Esophagus squamous epithelium (tissue), 4 donors: ENCODE results near the gene ATF2.

ENCODE experiments used
- CTCF ChIP-seq, 6 experiments: fragments of 450-650 bp in 4 of 6; fragments of 200-600 bp in 2 of 6; sonication (generic) in 2 of 6; IDR thresholded peaks; one replicate each; pipeline ENCODE4 v1.5.1; 2016 to 2019; ENCODE audit warnings: antibody characterized with exemption in 6 of 6, mild to moderate bottlenecking in 4 of 6, moderate library complexity in 4 of 6
- POLR2A ChIP-seq, 4 donors: fragments of 450-650 bp; IDR thresholded peaks; one replicate each; pipeline ENCODE4 v1.6.1; 2017; ENCODE audit warnings: antibody characterized with exemption in 4 of 4, mild to moderate bottlenecking in 4 of 4, moderate library complexity in 3 of 4

- TF ChIP-seq CTCF (IDR thresholded peaks at IDR 0.05): no peak
- no peak for TF ChIP-seq POLR2A (IDR thresholded peaks at IDR 0.05)
Observed at GRCh38 chr2:175170659-175171304, 2.8 kb upstream of the ATF2 start.
